IMR-90 (cell line): ENCODE data around the gene USH2A. TPM values are rescaled to one million over a fixed set of nuclear protein-coding genes. Genes with fewer than 3 reads are reported as not detected.

ENCODE experiments used
- ATAC-seq: fragments of 200-7000 bp; cut with Tn5 transposase; 2 replicates; pipeline ENCODE4 v1.9.1; 2020; ENCODE audit warnings: low read depth, mild to moderate bottlenecking, moderate library complexity
- BruUV-seq: library from RNA; stranded (reverse); fragments of 400-500 nt; replicated peaks from 2 replicates; lab custom pipeline; 2021; lab: Mats Ljungman, UMichigan
- CTCF ChIA-PET: fragments of 300-600 bp; formaldehyde crosslinking; extraction: SDS; loops from one replicate; lab custom pipeline; 2021; ENCODE audit warnings: antibody characterized with exemption; lab: Yijun Ruan, JAX
- POLR2A ChIA-PET: fragments of 300-600 bp; sonication (Branson Sonifier 250); formaldehyde crosslinking; loops from one replicate; lab custom pipeline; 2022; ENCODE audit warnings: antibody characterized with exemption; ENCODE audit not compliant: unreplicated experiment; lab: Charles Lee
- DNase-seq: peaks from one replicate; pipeline ENCODE4 v3.0.0; 2013
- H2AFZ ChIP-seq: replicated peaks from 2 replicates; pipeline ENCODE3; 2013; ENCODE audit warnings: low read length, mild to moderate bottlenecking; ENCODE audit not compliant: poor library complexity
- H2AK5ac ChIP-seq: 2 replicates; pipeline ENCODE4 v1.6.1; 2013; ENCODE audit warnings: low read depth, low read length, inconsistent platforms
- H2AK9ac ChIP-seq: replicated peaks from 2 replicates; pipeline ENCODE3; 2013; ENCODE audit warnings: mild to moderate bottlenecking, low read depth, low read length, moderate library complexity; ENCODE audit not compliant: poor library complexity
- H2BK120ac ChIP-seq: 2 replicates; pipeline ENCODE4 v1.6.1; 2013; ENCODE audit warnings: low read depth, low read length, inconsistent platforms
- H2BK15ac ChIP-seq: 3 replicates; pipeline ENCODE4 v1.6.1; 2013; ENCODE audit warnings: low read depth, low read length, inconsistent platforms
- H2BK20ac ChIP-seq: 2 replicates; pipeline ENCODE4 v1.6.1; 2013; ENCODE audit warnings: low read depth, mild to moderate bottlenecking, inconsistent platforms, low read length, moderate library complexity
- H2BK5ac ChIP-seq: 2 replicates; pipeline ENCODE4 v1.6.1; 2013; ENCODE audit warnings: mild to moderate bottlenecking, low read depth, low read length, inconsistent platforms; ENCODE audit not compliant: poor library complexity, severe bottlenecking
- H3K14ac ChIP-seq: replicated peaks from 2 replicates; pipeline ENCODE4 v1.6.1; 2013; ENCODE audit warnings: low read depth, low read length, inconsistent platforms
- H3K18ac ChIP-seq: 2 replicates; pipeline ENCODE4 v1.6.1; 2013; ENCODE audit warnings: low read depth, low read length, control low read depth
- H3K23ac ChIP-seq: 2 replicates; pipeline ENCODE4 v1.6.1; 2013; ENCODE audit warnings: low read depth, low read length, inconsistent platforms
- H3K27ac ChIP-seq: 2 replicates; pipeline ENCODE4 v1.5.1; 2013; ENCODE audit warnings: mild to moderate bottlenecking, control low read depth, low read length; ENCODE audit not compliant: insufficient read depth
- H3K27me3 ChIP-seq: 2 replicates; pipeline ENCODE4 v1.6.1; 2013; ENCODE audit warnings: low read length; ENCODE audit not compliant: control insufficient read depth, insufficient read depth
- H3K36me3 ChIP-seq: 2 replicates; pipeline ENCODE4 v1.6.1; 2013; ENCODE audit warnings: low read length, mixed read lengths; ENCODE audit not compliant: control insufficient read depth, insufficient read depth
- H3K4ac ChIP-seq: 2 replicates; pipeline ENCODE4 v1.6.1; 2013; ENCODE audit warnings: low read depth, low read length, inconsistent platforms
- H3K4me1 ChIP-seq: 2 replicates; pipeline ENCODE4 v1.6.1; 2013; ENCODE audit warnings: low read length, mixed read lengths; ENCODE audit not compliant: control insufficient read depth, insufficient read depth
- H3K4me2 ChIP-seq: 2 replicates; pipeline ENCODE4 v1.6.1; 2013; ENCODE audit warnings: low read depth, mild to moderate bottlenecking, control low read depth, low read length, moderate library complexity
- H3K4me3 ChIP-seq: 2 replicates; pipeline ENCODE4 v1.5.1; 2013; ENCODE audit warnings: low read depth, mild to moderate bottlenecking, control low read depth, low read length, moderate library complexity; ENCODE audit not compliant: insufficient read depth
- H3K56ac ChIP-seq: 2 replicates; pipeline ENCODE4 v1.6.1; 2013; ENCODE audit warnings: low read length, inconsistent platforms; ENCODE audit not compliant: insufficient read depth; ENCODE audit errors: extremely low read depth
- H3K79me1 ChIP-seq, 2 experiments: 2 replicates each; pipeline ENCODE4 v1.6.1; 2013; ENCODE audit warnings: low read length in 2 of 2, inconsistent platforms in 1 of 2, low read depth in 1 of 2
- H3K9ac ChIP-seq: 2 replicates; pipeline ENCODE4 v1.6.1; 2013; ENCODE audit warnings: low read depth, low read length, control low read depth
- H3K9me1 ChIP-seq: 2 replicates; pipeline ENCODE4 v1.6.1; 2013; ENCODE audit warnings: low read length, inconsistent platforms; ENCODE audit not compliant: insufficient read depth
- H3K9me3 ChIP-seq: 2 replicates; pipeline ENCODE4 v1.6.1; 2013; ENCODE audit warnings: low read length; ENCODE audit not compliant: control insufficient read depth, insufficient read depth
- H4K20me1 ChIP-seq: 2 replicates; pipeline ENCODE4 v1.6.1; 2013; ENCODE audit warnings: low read length, inconsistent platforms; ENCODE audit not compliant: insufficient read depth
- H4K5ac ChIP-seq: 2 replicates; pipeline ENCODE4 v1.6.1; 2013; ENCODE audit warnings: mild to moderate bottlenecking, low read depth, low read length, control low read depth
- H4K8ac ChIP-seq, 2 experiments: 2 replicates each; pipeline ENCODE4 v1.6.1; 2013; ENCODE audit warnings: low read depth in 2 of 2, low read length in 2 of 2, control low read depth in 1 of 2, inconsistent platforms in 1 of 2
- H4K91ac ChIP-seq: 2 replicates; pipeline ENCODE4 v1.6.1; 2013; ENCODE audit warnings: low read depth, low read length, inconsistent platforms; ENCODE audit not compliant: insufficient read depth
- FOS ChIP-seq: fragments of 150-350 bp; IDR thresholded peaks from 2 replicates; pipeline ENCODE4 v1.6.1; 2016; ENCODE audit warnings: low read depth, low read length
- MAFK ChIP-seq: IDR thresholded peaks from 2 replicates; pipeline ENCODE4 v1.6.1; 2012; ENCODE audit warnings: low read depth, low read length, improper control_type of control experiment
- NFE2L2 ChIP-seq: fragments of 150-350 bp; IDR thresholded peaks from 2 replicates; pipeline ENCODE4 v1.6.1; 2016; ENCODE audit warnings: low read depth, mild to moderate bottlenecking, low read length
- RAD21 ChIP-seq: IDR thresholded peaks from 2 replicates; pipeline ENCODE4 v1.6.1; 2012; ENCODE audit warnings: low read length, improper control_type of control experiment
- SMC3 ChIP-seq: fragments of 150-350 bp; IDR thresholded peaks from 2 replicates; pipeline ENCODE4 v1.6.1; 2016; ENCODE audit warnings: low read depth, mild to moderate bottlenecking, antibody characterized with exemption, low read length, moderate library complexity
- WGBS, 2 experiments: methylation state at CpG; one replicate each; pipeline versions ENCODE4 v1.1.5 to v1.1.7; 2013; ENCODE audit warnings: missing lambda C conversion rate in 2 of 2; ENCODE audit not compliant: insufficient read length in 1 of 2; ENCODE audit errors: extremely low coverage in 2 of 2; 5-methylcytosine and 5-hydroxymethylcytosine counted together
- dilution Hi-C: fragments of 300-500 bp; cut with HindIII; formaldehyde crosslinking; loops from one replicate; pipeline ENCODE4 v1.14.3; 2018; ENCODE audit warnings: low sequenced_read_pairs; ENCODE audit not compliant: unreplicated experiment
- in situ Hi-C: fragments of 300-500 bp; cut with MboI; formaldehyde crosslinking; loops from 3 replicates; pipeline ENCODE4 v1.14.3; 2019; ENCODE audit warnings: low sequenced_read_pairs, inconsistent platforms, mixed read lengths
- intact Hi-C: fragments of 100-400 bp; cut with micrococcal nuclease; formaldehyde crosslinking; loops from 2 replicates; pipeline ENCODE4 v1.10.0; 2022
- polyA plus RNA-seq, 3 experiments: library from polyadenylated mRNA; depleted of rRNA; stranded (reverse); fragments of >200 nt; gene quantifications; 2 replicates each; pipeline ENCODE4 v1.2.3, GENCODE V29; 2012; ENCODE audit warnings: low replicate concordance in 1 of 3
- total RNA-seq: library from RNA; depleted of rRNA; stranded (reverse); fragments of >200 nt; gene quantifications from 2 replicates; pipeline ENCODE4 v1.2.3, GENCODE V29; 2012
- TF ChIP-seq, protein P1 (sequence below): conservative IDR thresholded peaks from 2 replicates; pipeline ENCODE4 v1.5.1; 2012; ENCODE audit warnings: mild to moderate bottlenecking, low read depth, low read length, improper control_type of control experiment
- TF ChIP-seq, protein P2 (sequence below): fragments of 150-350 bp; IDR thresholded peaks from 2 replicates; pipeline ENCODE4 v1.6.1; 2017; ENCODE audit warnings: mild to moderate bottlenecking, antibody characterized with exemption, low read length, low read depth

The USH2A gene
- total and polyA plus RNA-seq, 2 of the 4 experiments (the other 2 are of a cell fraction): under 0.01 to 0.02 TPM

DNA sequence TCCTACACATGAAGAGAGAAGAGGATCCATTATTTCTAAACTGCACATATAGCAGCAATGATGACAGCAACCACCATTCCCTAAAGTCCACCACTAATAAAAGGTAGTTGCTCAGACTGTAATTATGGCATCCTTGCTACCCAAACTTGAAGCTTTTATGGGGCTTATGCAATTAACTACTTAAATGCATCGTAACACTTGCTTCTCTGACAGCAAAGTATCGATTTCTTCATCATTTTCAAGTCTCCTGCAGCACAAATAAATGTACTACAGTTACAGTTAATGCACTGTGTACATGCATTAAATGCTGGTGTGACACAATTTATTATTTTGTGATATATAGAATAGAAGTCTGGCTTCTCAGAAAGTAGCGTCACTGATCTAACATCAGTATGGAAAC is 241.7 kb downstream of the USH2A start:
- no peaks in the 10 kb centered on the region for H3K36me3 ChIP-seq
- POLR2A ChIA-PET: no interaction called here

More for the DNA sequence above, 241.7 kb downstream of the USH2A start:
- Histone ChIP-seq H4K91ac (no peak overlapping the region), H3K4me1 (peaks cover 9% of the 10 kb centered on the region), H3K56ac (no peak overlapping the region), H2BK5ac (no peak overlapping the region), H3K27ac (no peak overlapping the region), H3K4me3 (no peak overlapping the region), H2BK120ac (no peak overlapping the region), H4K5ac (no peak overlapping the region), H3K18ac (no peak overlapping the region), H2AK5ac (no peak overlapping the region), H3K4me2 (no peak overlapping the region), H3K9ac (no peak overlapping the region), H3K14ac (no peak overlapping the region), H2BK20ac (no peak overlapping the region), H3K9me1 (no peaks in the 10 kb centered on the region), H3K4ac (no peak overlapping the region), H2AFZ (no peak overlapping the region), H4K20me1 (no peaks in the 10 kb centered on the region), H2BK15ac (no peak overlapping the region), H3K79me1 (no peaks in the 10 kb centered on the region), H4K8ac (no peak overlapping the region), H3K23ac (no peak overlapping the region), H3K9me3 (no peaks in the 10 kb centered on the region), H3K27me3 (no peaks in the 10 kb centered on the region), H2AK9ac (no peak overlapping the region)
- intact Hi-C loops (no loop called here), dilution Hi-C loops (no loop called here), in situ Hi-C loops (no loop called here)
- CTCF ChIA-PET: no interaction called here
- WGBS, 2 experiments: no CpG with 5 or more reads among the region's 3 CpGs
- BruUV-seq: no TSS peak
- TF ChIP-seq, protein P1, sequence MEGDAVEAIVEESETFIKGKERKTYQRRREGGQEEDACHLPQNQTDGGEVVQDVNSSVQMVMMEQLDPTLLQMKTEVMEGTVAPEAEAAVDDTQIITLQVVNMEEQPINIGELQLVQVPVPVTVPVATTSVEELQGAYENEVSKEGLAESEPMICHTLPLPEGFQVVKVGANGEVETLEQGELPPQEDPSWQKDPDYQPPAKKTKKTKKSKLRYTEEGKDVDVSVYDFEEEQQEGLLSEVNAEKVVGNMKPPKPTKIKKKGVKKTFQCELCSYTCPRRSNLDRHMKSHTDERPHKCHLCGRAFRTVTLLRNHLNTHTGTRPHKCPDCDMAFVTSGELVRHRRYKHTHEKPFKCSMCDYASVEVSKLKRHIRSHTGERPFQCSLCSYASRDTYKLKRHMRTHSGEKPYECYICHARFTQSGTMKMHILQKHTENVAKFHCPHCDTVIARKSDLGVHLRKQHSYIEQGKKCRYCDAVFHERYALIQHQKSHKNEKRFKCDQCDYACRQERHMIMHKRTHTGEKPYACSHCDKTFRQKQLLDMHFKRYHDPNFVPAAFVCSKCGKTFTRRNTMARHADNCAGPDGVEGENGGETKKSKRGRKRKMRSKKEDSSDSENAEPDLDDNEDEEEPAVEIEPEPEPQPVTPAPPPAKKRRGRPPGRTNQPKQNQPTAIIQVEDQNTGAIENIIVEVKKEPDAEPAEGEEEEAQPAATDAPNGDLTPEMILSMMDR: no peak
- no peak for TF ChIP-seq MAFK
- TF ChIP-seq, protein P2, sequence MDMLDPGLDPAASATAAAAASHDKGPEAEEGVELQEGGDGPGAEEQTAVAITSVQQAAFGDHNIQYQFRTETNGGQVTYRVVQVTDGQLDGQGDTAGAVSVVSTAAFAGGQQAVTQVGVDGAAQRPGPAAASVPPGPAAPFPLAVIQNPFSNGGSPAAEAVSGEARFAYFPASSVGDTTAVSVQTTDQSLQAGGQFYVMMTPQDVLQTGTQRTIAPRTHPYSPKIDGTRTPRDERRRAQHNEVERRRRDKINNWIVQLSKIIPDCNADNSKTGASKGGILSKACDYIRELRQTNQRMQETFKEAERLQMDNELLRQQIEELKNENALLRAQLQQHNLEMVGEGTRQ: no peak
- TF ChIP-seq RAD21: no peak
- TF ChIP-seq SMC3: no peak
- no peak for TF ChIP-seq NFE2L2
- TF ChIP-seq FOS: no peak
- ATAC-seq (no peak), DNase-seq (no peak)
